GM04504 (cell line): ENCODE measurements around the gene SLC2A4.

Experiments used
- DNase-seq: peaks from one replicate; pipeline ENCODE4 v3.0.0-alpha.2; 2012; ENCODE audit warnings: low read depth

SLC2A4 gene

GRCh38 chr17:7306911-7307685 is 25.6 kb downstream of the SLC2A4 start, which contains the start of gene EIF5A:
TSS of gene EIF5A (plus strand) at chr17:7307628. CDS start at chr17:7309636, 2,008 bp downstream.
- DNase-seq = peak; percentile 100

- DNase-seq = no peak
Observed at GRCh38 chr17:7307686-7308624, 26.4 kb downstream of the SLC2A4 start.

- peak; percentile 62 for DNase-seq
Observed at GRCh38 chr17:7308625-7309433, 27.3 kb downstream of the SLC2A4 start.

GRCh38 chr17:7309628-7310027 is 28.1 kb downstream of the SLC2A4 start:
- no peak for DNase-seq

GRCh38 chr17:7311110-7311705 is 29.7 kb downstream of the SLC2A4 start:
- no peak for DNase-seq

- DNase-seq = no peak
Observed at GRCh38 chr17:7312432-7313087, 31.0 kb downstream of the SLC2A4 start.

GRCh38 chr17:7313088-7313889 is 31.8 kb downstream of the SLC2A4 start:
- no peak for DNase-seq

GRCh38 chr17:7313890-7314718 is 32.6 kb downstream of the SLC2A4 start:
- no peak for DNase-seq

GRCh38 chr17:7314719-7315569 is 33.4 kb downstream of the SLC2A4 start, which contains the start of gene GPS2:
TSS of gene GPS2 (minus strand) at chr17:7315360. CDS start at chr17:7315052, 308 bp downstream.
- peak; percentile 51 for DNase-seq

GRCh38 chr17:7315570-7316235 is 34.2 kb downstream of the SLC2A4 start:
- DNase-seq = no peak

GRCh38 chr17:7317161-7317803 is 35.8 kb downstream of the SLC2A4 start:
- no peak for DNase-seq

- no peak for DNase-seq
Observed at GRCh38 chr17:7318121-7318860, 36.8 kb downstream of the SLC2A4 start.

GRCh38 chr17:7321466-7321865 is 39.9 kb downstream of the SLC2A4 start:
- DNase-seq = no peak

GRCh38 chr17:7322520-7323194 is 41.1 kb downstream of the SLC2A4 start:
- no peak for DNase-seq

- no peak for DNase-seq
Observed at GRCh38 chr17:7323731-7324437, 42.4 kb downstream of the SLC2A4 start.
